Measurements from ENCODE around the gene ARHGAP35.
A peak's percentile ranks its signal among the peaks of the same experiment; 100 is the strongest.

DNA sequence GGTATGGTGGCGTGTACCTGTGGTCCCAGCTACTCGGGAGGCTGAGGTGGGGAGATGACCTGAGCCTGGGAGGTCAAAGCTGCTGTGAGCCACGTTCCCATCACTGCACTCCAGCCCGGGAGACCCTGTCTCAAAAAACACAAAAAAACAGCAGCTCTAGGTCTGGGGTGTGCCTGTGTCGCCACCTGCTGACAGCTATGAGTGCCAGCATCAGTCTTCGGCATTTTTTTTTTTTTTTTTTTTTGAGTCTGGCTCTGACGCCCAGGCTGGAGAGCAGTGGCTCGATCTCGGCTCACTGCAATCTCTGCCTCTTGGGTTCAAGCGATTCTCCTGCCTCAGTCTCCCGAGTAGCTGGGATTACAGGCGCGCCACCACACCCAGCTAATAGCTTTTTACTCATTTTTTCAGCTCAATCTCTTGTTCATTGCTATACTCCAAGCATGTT lies 20.3 kb upstream of the ARHGAP35 start:
- TF ChIP-seq TAF1 (IDR thresholded peaks at IDR 0.05; ENCODE audit: borderline replicate concordance, low read depth, low read length) (no peak), FOSL2 (IDR thresholded peaks at IDR 0.05; ENCODE audit: borderline replicate concordance, low read depth) (no peak), GABPA (IDR thresholded peaks at IDR 0.05; ENCODE audit: low read depth) (no peak), EZH2phosphoT487 (IDR thresholded peaks at IDR 0.05; ENCODE audit: borderline replicate concordance, low read depth) (no peak), TEAD4 (IDR thresholded peaks at IDR 0.05; ENCODE audit: borderline replicate concordance, insufficient read depth) (no peak), ELF1 (IDR thresholded peaks at IDR 0.05) (no peak), FOXJ3 (CRISPR knock-in tag; IDR thresholded peaks at IDR 0.05) (no peak), RAD21 (IDR thresholded peaks at IDR 0.05; ENCODE audit: low read length) (peak; percentile 85), NFIC (IDR thresholded peaks at IDR 0.05; ENCODE audit: borderline replicate concordance) (no peak), MXI1 (IDR thresholded peaks at IDR 0.05; ENCODE audit: low read depth, low read length) (no peak), YY1 (IDR thresholded peaks at IDR 0.05; ENCODE audit: low read depth) (no peak)
- TF ChIP-seq, protein P1, sequence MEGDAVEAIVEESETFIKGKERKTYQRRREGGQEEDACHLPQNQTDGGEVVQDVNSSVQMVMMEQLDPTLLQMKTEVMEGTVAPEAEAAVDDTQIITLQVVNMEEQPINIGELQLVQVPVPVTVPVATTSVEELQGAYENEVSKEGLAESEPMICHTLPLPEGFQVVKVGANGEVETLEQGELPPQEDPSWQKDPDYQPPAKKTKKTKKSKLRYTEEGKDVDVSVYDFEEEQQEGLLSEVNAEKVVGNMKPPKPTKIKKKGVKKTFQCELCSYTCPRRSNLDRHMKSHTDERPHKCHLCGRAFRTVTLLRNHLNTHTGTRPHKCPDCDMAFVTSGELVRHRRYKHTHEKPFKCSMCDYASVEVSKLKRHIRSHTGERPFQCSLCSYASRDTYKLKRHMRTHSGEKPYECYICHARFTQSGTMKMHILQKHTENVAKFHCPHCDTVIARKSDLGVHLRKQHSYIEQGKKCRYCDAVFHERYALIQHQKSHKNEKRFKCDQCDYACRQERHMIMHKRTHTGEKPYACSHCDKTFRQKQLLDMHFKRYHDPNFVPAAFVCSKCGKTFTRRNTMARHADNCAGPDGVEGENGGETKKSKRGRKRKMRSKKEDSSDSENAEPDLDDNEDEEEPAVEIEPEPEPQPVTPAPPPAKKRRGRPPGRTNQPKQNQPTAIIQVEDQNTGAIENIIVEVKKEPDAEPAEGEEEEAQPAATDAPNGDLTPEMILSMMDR (IDR thresholded peaks at IDR 0.05): peak; percentile 92
- TF ChIP-seq, protein P2, sequence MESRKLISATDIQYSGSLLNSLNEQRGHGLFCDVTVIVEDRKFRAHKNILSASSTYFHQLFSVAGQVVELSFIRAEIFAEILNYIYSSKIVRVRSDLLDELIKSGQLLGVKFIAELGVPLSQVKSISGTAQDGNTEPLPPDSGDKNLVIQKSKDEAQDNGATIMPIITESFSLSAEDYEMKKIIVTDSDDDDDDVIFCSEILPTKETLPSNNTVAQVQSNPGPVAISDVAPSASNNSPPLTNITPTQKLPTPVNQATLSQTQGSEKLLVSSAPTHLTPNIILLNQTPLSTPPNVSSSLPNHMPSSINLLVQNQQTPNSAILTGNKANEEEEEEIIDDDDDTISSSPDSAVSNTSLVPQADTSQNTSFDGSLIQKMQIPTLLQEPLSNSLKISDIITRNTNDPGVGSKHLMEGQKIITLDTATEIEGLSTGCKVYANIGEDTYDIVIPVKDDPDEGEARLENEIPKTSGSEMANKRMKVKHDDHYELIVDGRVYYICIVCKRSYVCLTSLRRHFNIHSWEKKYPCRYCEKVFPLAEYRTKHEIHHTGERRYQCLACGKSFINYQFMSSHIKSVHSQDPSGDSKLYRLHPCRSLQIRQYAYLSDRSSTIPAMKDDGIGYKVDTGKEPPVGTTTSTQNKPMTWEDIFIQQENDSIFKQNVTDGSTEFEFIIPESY (IDR thresholded peaks at IDR 0.05; ENCODE audit: borderline replicate concordance, low read depth): no peak
